GM21529 (cell line): ENCODE results near the gene CIAO2B.

ENCODE experiments used
- ATAC-seq: cut with Tn5 transposase; IDR thresholded peaks from one replicate; pipeline ENCODE4 v1.9.1; 2021; ENCODE audit not compliant: unreplicated experiment

CIAO2B gene

GRCh38 chr16:66920924-66921680 lies 13.1 kb downstream of the CIAO2B start:
- no peak for ATAC-seq

GRCh38 chr16:66920299-66920590 lies 14.0 kb downstream of the CIAO2B start:
- ATAC-seq = no peak

- ATAC-seq = no peak
Observed at GRCh38 chr16:66919569-66920298, 14.5 kb downstream of the CIAO2B start.

- ATAC-seq = no peak
Observed at GRCh38 chr16:66918803-66919568, 15.2 kb downstream of the CIAO2B start, which contains the start of gene CDH16. CDH16 (minus strand) TSS chr16:66918885; CDS start chr16:66918065, 820 bp downstream.

- no peak for ATAC-seq
Observed at GRCh38 chr16:66918355-66918754, 15.8 kb downstream of the CIAO2B start.

- ATAC-seq = no peak
Observed at GRCh38 chr16:66917741-66918140, 16.5 kb downstream of the CIAO2B start.

GRCh38 chr16:66916518-66916917 lies 17.7 kb downstream of the CIAO2B start:
- ATAC-seq = no peak

GRCh38 chr16:66915041-66915440 lies 19.2 kb downstream of the CIAO2B start:
- no peak for ATAC-seq

GRCh38 chr16:66914541-66914940 lies 19.7 kb downstream of the CIAO2B start:
- no peak for ATAC-seq

GRCh38 chr16:66913711-66914110 lies 20.5 kb downstream of the CIAO2B start:
- ATAC-seq = no peak

GRCh38 chr16:66913081-66913480 lies 21.1 kb downstream of the CIAO2B start:
- ATAC-seq = no peak

GRCh38 chr16:66911801-66912200 lies 22.4 kb downstream of the CIAO2B start:
- ATAC-seq = no peak

GRCh38 chr16:66911112-66911511 lies 23.1 kb downstream of the CIAO2B start:
- ATAC-seq = no peak

GRCh38 chr16:66910175-66910940 lies 23.8 kb downstream of the CIAO2B start:
- no peak for ATAC-seq

- ATAC-seq = no peak
Observed at GRCh38 chr16:66908762-66909559, 25.2 kb downstream of the CIAO2B start.

GRCh38 chr16:66908116-66908515 lies 26.1 kb downstream of the CIAO2B start:
- no peak for ATAC-seq

- ATAC-seq = no peak
Observed at GRCh38 chr16:66906916-66907836, 27.0 kb downstream of the CIAO2B start.

- ATAC-seq = no peak
Observed at GRCh38 chr16:66905633-66906539, 28.3 kb downstream of the CIAO2B start.
